Measurements from ENCODE around the gene REEP3. TPM values are rescaled to one million over a fixed set of nuclear protein-coding genes. Genes with fewer than 3 reads are reported as not detected.

REEP3 gene
- total RNA-seq, 1 experiment from 2014 or later, result 29.9 TPM

GRCh38 chr10:63506554-63506953, 14.6 kb upstream of the REEP3 start:
- no peak for DNase-seq (ENCODE audit: low spot score)

GRCh38 chr10:63515002-63515763, 6.0 kb upstream of the REEP3 start:
- DNase-seq (ENCODE audit: low spot score), result peak; percentile 39

GRCh38 chr10:63516207-63516606, 5.0 kb upstream of the REEP3 start:
- DNase-seq (ENCODE audit: low spot score), result no peak

- DNase-seq (ENCODE audit: low spot score), result no peak
These were observed 2.4 kb upstream of the REEP3 start for GRCh38 chr10:63518690-63519288.

- peak; percentile 43 for DNase-seq (ENCODE audit: low spot score)
These were observed 445 bp downstream of the REEP3 start for GRCh38 chr10:63521416-63522276.

GRCh38 chr10:63522277-63522687, 1.1 kb downstream of the REEP3 start:
- no peak for DNase-seq (ENCODE audit: low spot score)

- DNase-seq (ENCODE audit: low spot score), result no peak
These were observed 1.8 kb downstream of the REEP3 start for GRCh38 chr10:63522995-63523394.

- no peak for DNase-seq (ENCODE audit: low spot score)
These were observed 3.8 kb downstream of the REEP3 start for GRCh38 chr10:63525021-63525420.

- no peak for DNase-seq (ENCODE audit: low spot score)
These were observed 6.2 kb downstream of the REEP3 start for GRCh38 chr10:63527401-63527800.

- no peak for DNase-seq (ENCODE audit: low spot score)
These were observed 7.0 kb downstream of the REEP3 start for GRCh38 chr10:63528084-63528744.

- no peak for DNase-seq (ENCODE audit: low spot score)
These were observed 9.2 kb downstream of the REEP3 start for GRCh38 chr10:63530409-63530808.

- DNase-seq (ENCODE audit: low spot score), result no peak
These were observed 13.5 kb downstream of the REEP3 start for GRCh38 chr10:63534723-63535122.

- DNase-seq (ENCODE audit: low spot score), result no peak
These were observed 15.5 kb downstream of the REEP3 start for GRCh38 chr10:63536698-63537097.

- DNase-seq (ENCODE audit: low spot score), result no peak
These were observed 16.3 kb downstream of the REEP3 start for GRCh38 chr10:63537536-63537935.

- DNase-seq (ENCODE audit: low spot score), result no peak
These were observed 18.2 kb downstream of the REEP3 start for GRCh38 chr10:63539377-63539776.

- no peak for DNase-seq (ENCODE audit: low spot score)
These were observed 18.8 kb downstream of the REEP3 start for GRCh38 chr10:63539994-63540393.

- DNase-seq (ENCODE audit: low spot score), result peak; percentile 21
These were observed 21.8 kb downstream of the REEP3 start for GRCh38 chr10:63542835-63543575.

- DNase-seq (ENCODE audit: low spot score), result no peak
These were observed 22.4 kb downstream of the REEP3 start for GRCh38 chr10:63543576-63543962.

- no peak for DNase-seq (ENCODE audit: low spot score)
These were observed 23.2 kb downstream of the REEP3 start for GRCh38 chr10:63544418-63544817.

- no peak for DNase-seq (ENCODE audit: low spot score)
These were observed 26.6 kb downstream of the REEP3 start for GRCh38 chr10:63547628-63548360.

GRCh38 chr10:63548860-63549259, 27.7 kb downstream of the REEP3 start:
- DNase-seq (ENCODE audit: low spot score), result no peak
